CD14-positive monocyte (primary cell): ENCODE measurements around the gene UHMK1. TPM values are rescaled to one million over a fixed set of nuclear protein-coding genes. Genes with fewer than 3 reads are reported as not detected.

Experiments
- DNase-seq, 3 donors: peaks; one replicate each; pipeline ENCODE4 v3.0.0-alpha.2; 2011 to 2022
- H2AFZ ChIP-seq: 2 replicates; pipeline ENCODE4 v1.6.0; 2012; ENCODE audit warnings: mild to moderate bottlenecking, low read depth, low read length, inconsistent platforms; ENCODE audit not compliant: insufficient read depth, poor library complexity, severe bottlenecking
- H3K27ac ChIP-seq, 2 donors: 1 replicate in 1 of 2; 2 replicates in 1 of 2; pipeline ENCODE4 v1.5.1; 2012 to 2013; ENCODE audit warnings: low read length in 2 of 2, control low read depth in 1 of 2, inconsistent platforms in 1 of 2, low read depth in 1 of 2, mild to moderate bottlenecking in 1 of 2
- H3K27me3 ChIP-seq, 2 donors: one replicate each; pipeline versions ENCODE4 v1.6.0 to v1.6.1; 2011 to 2013; ENCODE audit warnings: low read length in 2 of 2; ENCODE audit not compliant: control insufficient read depth in 2 of 2, insufficient read depth in 2 of 2
- H3K36me3 ChIP-seq, 2 donors: replicated peaks in 1 of 2; 1 replicate in 1 of 2; 2 replicates in 1 of 2; pipeline versions ENCODE4 v1.5.1 to v1.6.1; 2012 to 2013; ENCODE audit warnings: low read length in 2 of 2, control low read depth in 1 of 2, inconsistent platforms in 1 of 2, mild to moderate bottlenecking in 1 of 2; ENCODE audit not compliant: insufficient read depth in 2 of 2, control insufficient read depth in 1 of 2
- H3K4me1 ChIP-seq, 2 donors: 1 replicate in 1 of 2; 2 replicates in 1 of 2; pipeline versions ENCODE4 v1.5.1 to v1.6.1; 2012 to 2013; ENCODE audit warnings: low read length in 2 of 2, control low read depth in 1 of 2, inconsistent platforms in 1 of 2, mild to moderate bottlenecking in 1 of 2, moderate library complexity in 1 of 2; ENCODE audit not compliant: insufficient read depth in 2 of 2, control insufficient read depth in 1 of 2
- H3K4me2 ChIP-seq: replicated peaks from 2 replicates; pipeline ENCODE3; 2012; ENCODE audit warnings: low read length, moderate library complexity, mild to moderate bottlenecking; ENCODE audit not compliant: poor library complexity, severe bottlenecking; ENCODE audit errors: extremely low read depth
- H3K4me3 ChIP-seq, 3 experiments: fragments of 200-600 bp in 1 of 3; sonication (generic) in 1 of 3; replicated peaks in 1 of 3; 1 replicate in 2 of 3; 2 replicates in 1 of 3; pipeline ENCODE4 v1.5.1; 2011 to 2013; ENCODE audit warnings: low read length in 3 of 3, mild to moderate bottlenecking in 3 of 3, control low read depth in 2 of 3, low read depth in 2 of 3, inconsistent platforms in 1 of 3, moderate library complexity in 1 of 3
- H3K79me2 ChIP-seq: 2 replicates; pipeline ENCODE4 v1.6.0; 2012; ENCODE audit warnings: mild to moderate bottlenecking, control low read depth, inconsistent platforms, low read length, moderate library complexity; ENCODE audit not compliant: insufficient read depth
- H3K9ac ChIP-seq: 2 replicates; pipeline ENCODE4 v1.6.0; 2017; ENCODE audit warnings: low read length, mild to moderate bottlenecking; ENCODE audit not compliant: insufficient read depth, poor library complexity, severe bottlenecking
- H3K9me3 ChIP-seq, 2 donors: replicated peaks in 1 of 2; 1 replicate in 1 of 2; 2 replicates in 1 of 2; pipeline versions ENCODE4 v1.5.1 to v1.6.1; 2012 to 2013; ENCODE audit warnings: low read length in 2 of 2, control low read depth in 1 of 2; ENCODE audit not compliant: control insufficient read depth in 1 of 2, insufficient read depth in 1 of 2
- H4K20me1 ChIP-seq: 2 replicates; pipeline ENCODE4 v1.6.0; 2012; ENCODE audit warnings: mild to moderate bottlenecking, low read length, control low read depth, moderate library complexity; ENCODE audit not compliant: insufficient read depth
- H3K27ac Mint-ChIP-seq, 7 donors: one replicate each; pipeline ENCODE4 v1.8.0; 2020; ENCODE audit warnings: mild to moderate bottlenecking in 7 of 7, mixed read lengths in 7 of 7, moderate library complexity in 6 of 7, inconsistent platforms in 2 of 7
- H3K27me3 Mint-ChIP-seq, 3 donors: one replicate each; pipeline ENCODE4 v1.8.0; 2021 to 2022; ENCODE audit warnings: low read depth in 3 of 3, mild to moderate bottlenecking in 3 of 3, mixed read lengths in 3 of 3, moderate library complexity in 3 of 3, inconsistent platforms in 1 of 3
- H3K36me3 Mint-ChIP-seq, 2 donors: one replicate each; pipeline ENCODE4 v1.8.0; 2020; ENCODE audit warnings: mixed read lengths in 2 of 2, inconsistent platforms in 1 of 2, mild to moderate bottlenecking in 1 of 2
- H3K4me1 Mint-ChIP-seq: one replicate; pipeline ENCODE4 v1.8.0; 2020; ENCODE audit warnings: mild to moderate bottlenecking, mixed read lengths
- H3K4me3 Mint-ChIP-seq, 2 donors: one replicate each; pipeline ENCODE4 v1.8.0; 2020; ENCODE audit warnings: mild to moderate bottlenecking in 2 of 2, mixed read lengths in 2 of 2, moderate library complexity in 1 of 2
- H3K9me3 Mint-ChIP-seq, 7 donors: one replicate each; pipeline ENCODE4 v1.8.0; 2020 to 2022; ENCODE audit warnings: mixed read lengths in 7 of 7, mild to moderate bottlenecking in 6 of 7, moderate library complexity in 6 of 7, inconsistent platforms in 2 of 7
- WGBS: methylation state at CpG from one replicate; pipeline ENCODE4 v1.1.5; 2013; ENCODE audit warnings: missing lambda C conversion rate; ENCODE audit not compliant: insufficient coverage; 5-methylcytosine and 5-hydroxymethylcytosine counted together
- intact Hi-C, 2 donors: fragments of 100-400 bp; cut with micrococcal nuclease; formaldehyde crosslinking; loops; one replicate each; pipeline versions ENCODE4 v1.15.0 to v1.15.1; 2023
- polyA plus RNA-seq, 3 donors: library from polyadenylated mRNA; depleted of rRNA in 1 of 3; unstranded in 2 of 3; stranded (reverse) in 1 of 3; fragments of 300-500 nt in 2 of 3; fragments of >200 nt in 1 of 3; fragmentation: Illumina TruSeq in 2 of 3; gene quantifications; 1 replicate in 2 of 3; 2 replicates in 1 of 3; pipeline ENCODE4 v1.2.3, GENCODE V29; 2012 to 2021
- TF ChIP-seq, protein P1 (sequence below): fragments of 200-600 bp; IDR thresholded peaks from one replicate; pipeline ENCODE4 v1.8.0; 2022; ENCODE audit warnings: antibody characterized with exemption, mild to moderate bottlenecking

UHMK1 gene
- polyA plus RNA-seq, 3 donors, result 14.9 to 38.2 (median 27.7) TPM

DNA sequence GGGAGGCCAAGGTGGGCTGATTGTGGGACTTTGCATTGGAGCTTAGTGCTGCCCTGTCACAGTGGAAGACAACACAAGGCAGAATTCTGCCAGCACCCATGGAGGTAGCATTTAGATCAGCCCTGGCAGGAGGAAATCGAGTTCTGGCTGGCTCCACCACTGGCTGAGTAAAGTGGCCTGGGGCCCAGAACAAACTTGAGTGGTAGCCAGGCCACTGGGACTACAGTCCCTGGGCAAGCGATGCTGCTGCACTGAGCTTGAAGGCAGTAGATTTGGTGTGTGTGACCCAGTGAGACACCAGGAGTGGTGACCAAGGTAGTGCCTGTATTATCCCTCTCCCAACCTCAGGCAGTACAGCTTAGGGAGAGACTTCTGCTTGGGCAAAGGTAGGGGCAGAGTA lies 22.5 kb upstream of the UHMK1 start:
- TF ChIP-seq, protein P1, sequence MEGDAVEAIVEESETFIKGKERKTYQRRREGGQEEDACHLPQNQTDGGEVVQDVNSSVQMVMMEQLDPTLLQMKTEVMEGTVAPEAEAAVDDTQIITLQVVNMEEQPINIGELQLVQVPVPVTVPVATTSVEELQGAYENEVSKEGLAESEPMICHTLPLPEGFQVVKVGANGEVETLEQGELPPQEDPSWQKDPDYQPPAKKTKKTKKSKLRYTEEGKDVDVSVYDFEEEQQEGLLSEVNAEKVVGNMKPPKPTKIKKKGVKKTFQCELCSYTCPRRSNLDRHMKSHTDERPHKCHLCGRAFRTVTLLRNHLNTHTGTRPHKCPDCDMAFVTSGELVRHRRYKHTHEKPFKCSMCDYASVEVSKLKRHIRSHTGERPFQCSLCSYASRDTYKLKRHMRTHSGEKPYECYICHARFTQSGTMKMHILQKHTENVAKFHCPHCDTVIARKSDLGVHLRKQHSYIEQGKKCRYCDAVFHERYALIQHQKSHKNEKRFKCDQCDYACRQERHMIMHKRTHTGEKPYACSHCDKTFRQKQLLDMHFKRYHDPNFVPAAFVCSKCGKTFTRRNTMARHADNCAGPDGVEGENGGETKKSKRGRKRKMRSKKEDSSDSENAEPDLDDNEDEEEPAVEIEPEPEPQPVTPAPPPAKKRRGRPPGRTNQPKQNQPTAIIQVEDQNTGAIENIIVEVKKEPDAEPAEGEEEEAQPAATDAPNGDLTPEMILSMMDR, result no peak
- WGBS, result 96% methylated on average over 2 of the region's 2 CpGs
- H3K79me2 ChIP-seq, result no peaks in the 10 kb centered on the region
- intact Hi-C loops, result no loop called here
- Mint-ChIP-seq H3K27ac (no peak overlapping the region), H3K27me3 (peaks cover 2 to 6% (median 3%) of the 10 kb centered on the region in 3 donors), H3K4me3 (no peak overlapping the region), H3K4me1 (peaks cover 10% of the 10 kb centered on the region), H3K9me3 (peaks cover 5 to 31% (median 18%) of the 10 kb centered on the region in 7 donors), H3K36me3 (no peaks in the 10 kb centered on the region)
- peaks cover 3 to 17% of the 10 kb centered on the region in 2 donors for H3K9me3 ChIP-seq
- H3K4me3 ChIP-seq, result no peak overlapping the region
- H3K9ac ChIP-seq, result no peak overlapping the region
- H2AFZ ChIP-seq, result no peak overlapping the region
- H3K27ac ChIP-seq, result no peak overlapping the region
- no peak for DNase-seq
- H3K4me2 ChIP-seq, result no peak overlapping the region
- H3K4me1 ChIP-seq, result peaks cover 0 to 12% of the 10 kb centered on the region in 2 donors
- no peaks in the 10 kb centered on the region for H4K20me1 ChIP-seq
- H3K27me3 ChIP-seq, result no peaks in the 10 kb centered on the region
- no peaks in the 10 kb centered on the region for H3K36me3 ChIP-seq

DNA sequence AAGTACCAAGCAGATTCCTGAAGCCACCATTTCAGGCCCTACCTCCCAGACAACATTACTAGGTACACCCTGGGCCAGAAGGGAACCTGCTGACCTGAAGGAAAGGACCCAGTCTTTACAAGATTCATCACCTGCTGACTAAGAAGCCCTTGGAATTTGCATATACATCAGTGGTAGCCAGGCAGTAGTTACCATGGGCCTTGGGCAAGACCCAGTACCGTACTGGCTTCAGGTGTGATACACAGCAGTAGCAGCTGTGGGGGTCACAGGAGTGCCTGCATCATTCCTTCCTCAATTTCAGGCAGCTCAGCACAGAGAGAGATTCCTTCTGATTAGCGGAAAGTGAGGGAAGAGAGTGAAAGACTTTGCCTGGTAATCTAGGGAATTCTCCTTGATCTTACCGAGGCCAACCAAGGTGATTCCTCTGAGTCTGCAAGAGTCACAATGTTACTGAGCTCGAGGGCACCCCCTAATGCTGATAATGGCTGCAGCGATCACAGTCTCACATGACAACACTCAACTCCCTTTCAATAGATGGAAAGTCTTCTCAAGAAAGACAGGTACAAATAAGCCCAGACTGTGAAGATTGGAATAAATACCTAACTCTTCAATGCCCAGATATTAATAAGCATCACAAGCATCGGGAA lies 22.0 kb upstream of the UHMK1 start:
- Mint-ChIP-seq H3K27ac (no peak overlapping the region), H3K9me3 (peaks cover 5 to 31% (median 20%) of the 10 kb centered on the region in 7 donors), H3K36me3 (no peaks in the 10 kb centered on the region), H3K4me1 (peaks cover 6% of the 10 kb centered on the region), H3K27me3 (peaks cover 2 to 6% (median 4%) of the 10 kb centered on the region in 3 donors), H3K4me3 (no peak overlapping the region)
- TF ChIP-seq, protein P1, result no peak
- peaks cover 0 to 7% of the 10 kb centered on the region in 2 donors for H3K4me1 ChIP-seq
- no peaks in the 10 kb centered on the region for H3K79me2 ChIP-seq
- no peak for DNase-seq
- 100% methylated on average over 2 of the region's 6 CpGs for WGBS
- H3K4me3 ChIP-seq, result no peak overlapping the region
- H3K9me3 ChIP-seq, result peaks cover 3 to 17% of the 10 kb centered on the region in 2 donors
- no peak overlapping the region for H3K9ac ChIP-seq
- no peaks in the 10 kb centered on the region for H4K20me1 ChIP-seq
- no peak overlapping the region for H2AFZ ChIP-seq
- intact Hi-C loops, result no loop called here
- H3K36me3 ChIP-seq, result no peaks in the 10 kb centered on the region
- H3K27ac ChIP-seq, result no peak overlapping the region
- H3K4me2 ChIP-seq, result no peak overlapping the region
- no peaks in the 10 kb centered on the region for H3K27me3 ChIP-seq
